NCI-H2171 (cell line): ENCODE results near the gene STOX1.
"Not testable (repeated sequence)": the region's sequence is repeated elsewhere in the genome, so short reads cannot be mapped to it uniquely, and the experiment has no call there.

Source experiments
- DNase-seq: peaks from one replicate; lab custom pipeline; 2025; lab: John Stamatoyannopoulos, UW

Gene STOX1

DNA sequence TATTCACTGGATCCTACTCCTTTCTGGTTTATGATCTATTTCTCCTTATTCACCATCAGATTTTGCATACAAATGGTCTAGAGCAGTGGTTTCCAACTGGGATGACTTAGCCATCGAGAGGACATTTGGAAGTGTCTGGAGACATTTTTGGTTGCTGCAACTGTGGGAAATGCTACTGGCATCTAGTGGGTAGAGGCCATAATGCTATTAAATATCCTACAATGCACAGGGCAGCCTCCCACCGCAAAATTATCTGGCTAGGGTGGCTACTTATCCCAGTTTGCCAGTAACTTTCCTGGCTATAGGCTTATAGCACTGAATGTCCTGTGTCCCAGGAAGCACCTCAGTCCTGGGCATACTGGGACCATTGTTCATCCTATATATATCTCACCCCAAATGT is 52.3 kb downstream of the STOX1 start:
- no peak for DNase-seq

DNA sequence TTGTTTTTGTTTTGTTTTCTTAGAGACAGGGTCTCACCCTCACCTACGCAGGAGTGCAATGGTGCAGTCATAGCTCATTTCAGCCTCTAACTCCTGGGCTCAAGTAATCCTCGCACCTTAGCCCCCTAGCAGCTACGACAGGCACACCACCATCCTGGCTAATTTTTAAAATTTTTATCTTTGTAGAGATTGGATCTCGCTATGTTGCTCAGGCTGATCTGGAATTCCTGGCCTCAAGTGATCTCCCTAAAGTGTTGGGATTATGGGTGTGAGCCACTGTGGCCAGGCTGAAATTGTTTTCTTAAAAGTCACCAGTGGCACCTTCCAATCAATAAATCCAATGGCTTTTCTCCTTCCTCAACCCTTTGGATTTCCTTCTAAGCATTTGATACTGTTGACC is 52.9 kb downstream of the STOX1 start:
- DNase-seq, result no peak

DNA sequence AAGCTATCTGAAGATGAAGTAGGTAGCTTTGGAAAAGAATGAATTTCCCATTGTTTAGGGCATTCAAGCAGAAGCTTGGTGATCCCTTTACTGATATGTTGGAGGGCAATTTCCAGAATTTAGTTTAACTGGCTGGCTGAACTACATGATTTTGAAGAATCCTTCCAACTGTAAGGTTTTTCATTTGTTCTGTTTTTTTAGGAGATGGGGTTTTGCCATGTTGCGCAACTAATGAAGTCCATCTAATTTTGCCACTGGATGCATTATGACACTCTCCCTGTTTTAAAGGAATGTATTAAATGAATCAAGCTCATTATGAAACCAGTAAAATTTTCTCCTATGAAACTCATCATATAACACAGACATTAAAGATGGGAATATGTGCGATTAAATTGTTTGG is 67.7 kb downstream of the STOX1 start:
- DNase-seq, result no peak

DNA sequence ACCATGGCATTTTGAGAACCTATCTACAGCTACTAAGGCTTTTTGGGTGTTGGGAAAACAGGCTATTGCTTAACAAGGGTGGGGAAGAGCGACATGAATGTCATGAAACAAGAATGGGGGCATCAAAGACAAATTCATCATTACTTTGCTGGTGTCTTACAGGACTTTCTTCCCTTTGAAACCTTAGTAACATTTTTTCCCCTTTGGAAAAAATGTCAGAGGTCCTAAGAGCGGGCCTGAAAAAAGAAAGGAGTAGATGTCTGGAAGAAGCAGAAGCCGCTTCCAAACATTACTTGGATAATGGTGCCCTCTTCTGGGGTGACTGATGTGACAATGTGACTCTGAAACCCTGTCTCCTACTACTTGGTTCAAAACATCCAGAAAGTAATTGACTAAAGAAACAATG is 70.0 kb downstream of the STOX1 start:
- peak; percentile 46 for DNase-seq

DNA sequence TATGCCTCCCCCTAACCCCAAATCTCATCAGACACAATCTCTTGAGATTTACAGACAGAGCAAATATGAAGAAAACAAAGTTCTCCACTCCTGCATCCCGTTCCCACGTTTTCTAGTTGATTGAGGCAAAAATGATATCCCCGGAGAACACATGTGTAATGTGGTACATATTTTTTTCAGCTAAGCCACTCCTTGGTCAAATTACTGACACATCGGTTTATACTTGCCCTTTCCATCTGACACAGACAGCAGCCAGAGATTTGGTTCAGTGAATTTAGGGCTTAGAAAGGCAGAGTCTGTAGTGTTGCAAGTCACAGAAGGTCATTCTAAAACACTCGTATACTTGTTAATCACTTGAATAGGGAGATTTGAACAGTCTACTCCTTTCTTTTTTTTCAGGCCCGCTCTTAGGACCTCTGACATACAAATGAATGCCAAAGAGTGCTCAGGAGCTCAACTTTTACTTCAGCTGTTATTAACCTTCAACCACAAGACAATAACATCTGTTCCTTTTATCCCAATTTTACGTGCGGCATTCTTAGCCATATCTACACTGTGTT is 71.9 kb downstream of the STOX1 start:
- DNase-seq, result no peak

DNA sequence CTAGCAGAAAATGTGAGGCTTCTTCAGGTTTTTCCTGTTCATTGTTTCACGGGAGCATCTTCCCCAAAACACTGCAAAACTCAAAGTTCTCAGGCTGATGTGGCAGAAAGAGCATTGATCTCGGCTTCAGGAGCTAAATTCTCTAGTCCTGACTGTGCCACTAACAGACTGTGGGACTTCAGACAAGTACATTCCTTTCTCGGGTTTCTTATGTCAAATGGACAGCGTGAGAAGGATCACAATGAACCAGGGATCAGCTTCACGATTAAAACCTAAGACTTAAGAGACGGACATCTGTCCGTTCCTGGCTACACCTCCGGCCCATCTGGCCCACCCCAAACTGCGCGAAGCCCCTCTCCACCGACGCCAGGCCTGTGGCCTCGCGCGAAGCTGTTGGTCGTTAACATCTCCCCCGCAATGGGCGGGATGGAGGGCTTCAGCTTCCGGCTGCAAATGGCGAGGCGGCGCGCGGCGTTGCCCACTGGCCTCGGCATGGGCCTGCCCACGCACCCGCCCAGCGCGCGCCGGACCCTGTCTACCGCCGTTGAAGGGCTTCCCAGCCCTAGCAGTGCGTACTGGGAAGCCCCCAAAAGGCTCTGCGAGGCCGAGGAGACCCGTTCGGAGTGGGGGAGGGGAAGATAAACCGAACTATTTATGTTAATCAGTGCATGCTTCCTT is 73.2 kb downstream of the STOX1 start:
- no peak for DNase-seq

DNA sequence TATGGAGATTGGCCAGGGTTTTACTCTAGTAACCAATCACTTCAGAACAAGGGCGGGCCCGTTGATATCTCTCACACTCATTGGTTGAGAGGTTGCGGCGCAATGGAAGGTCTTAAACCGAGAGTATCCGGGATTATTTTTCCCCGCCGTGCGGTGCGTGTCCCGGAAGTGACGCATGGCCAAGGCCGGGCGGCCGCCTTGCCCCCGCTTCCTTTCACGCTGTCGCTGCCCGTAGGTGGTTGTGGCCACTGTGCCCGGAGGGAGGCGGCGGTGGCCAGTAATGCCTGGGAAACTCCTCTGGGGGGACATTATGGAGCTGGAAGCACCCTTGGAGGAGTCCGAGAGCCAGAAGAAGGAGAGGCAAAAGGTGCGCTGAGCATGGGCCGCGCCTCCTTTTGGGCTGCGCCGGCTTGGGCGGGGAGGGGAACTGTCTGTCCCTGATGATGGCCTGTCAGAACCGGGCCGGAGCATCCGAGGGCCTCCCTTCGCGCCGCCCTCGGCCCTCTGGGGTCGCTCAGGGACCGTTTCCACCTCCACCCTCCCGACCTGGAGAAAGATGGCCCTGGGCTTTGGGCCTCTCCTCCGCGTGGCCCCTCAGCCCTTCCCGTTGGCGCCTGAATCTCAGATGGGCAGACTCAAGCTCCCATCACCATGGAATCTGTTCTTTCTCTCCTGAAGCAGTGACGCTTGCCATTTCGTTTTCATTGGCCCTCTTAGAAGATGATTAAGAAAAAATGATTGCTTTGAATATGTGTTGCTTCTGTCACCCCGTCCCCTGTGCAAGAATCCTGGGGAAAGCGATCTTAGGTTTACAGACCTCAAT is 74.0 kb downstream of the STOX1 start, which contains the start of gene DDX50:
TSS of gene DDX50 (plus strand) at position 211 of the 823 bp plus-strand sequence. CDS start at position 281, 70 bp downstream.
- DNase-seq, result peak; percentile 96

DNA sequence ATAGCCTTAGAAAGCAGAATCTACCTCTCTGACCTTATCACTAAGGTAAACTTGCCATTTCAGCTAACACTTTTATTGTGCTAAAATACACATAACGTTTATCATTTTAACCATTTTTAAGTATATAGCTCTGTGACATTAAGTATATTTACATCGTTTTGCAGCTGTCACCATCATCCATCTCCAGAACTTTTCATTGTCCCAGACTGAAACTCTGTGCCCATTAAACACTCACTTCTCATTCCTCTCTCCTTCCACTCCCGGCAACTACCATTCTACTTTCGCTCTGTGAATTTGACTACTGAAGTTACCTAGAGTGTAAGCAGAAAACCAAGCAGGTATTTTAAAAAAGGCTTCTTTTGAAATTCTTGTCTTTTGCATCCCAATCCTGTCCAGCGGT is 75.1 kb downstream of the STOX1 start:
- DNase-seq, result no peak

DNA sequence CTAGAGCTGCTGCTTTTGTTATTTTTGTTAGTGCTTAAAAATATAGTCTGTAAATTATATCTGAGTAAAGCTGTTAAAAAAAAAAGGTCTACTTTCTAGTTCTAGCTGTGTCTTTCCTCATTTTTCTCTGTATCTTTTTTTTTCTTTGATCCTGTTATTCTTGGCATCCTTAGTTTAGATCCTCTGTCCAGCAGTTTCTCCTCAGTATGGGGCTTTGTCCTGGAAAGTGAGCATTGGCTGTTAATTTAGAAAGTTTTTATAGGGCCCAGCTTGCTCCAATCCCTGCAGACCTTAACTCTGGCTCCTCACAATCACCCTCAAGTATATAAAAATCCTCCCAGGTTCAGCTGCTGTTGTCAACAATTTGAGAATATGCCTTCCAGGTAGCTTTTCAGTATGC is 97.3 kb downstream of the STOX1 start:
- no peak for DNase-seq

DNA sequence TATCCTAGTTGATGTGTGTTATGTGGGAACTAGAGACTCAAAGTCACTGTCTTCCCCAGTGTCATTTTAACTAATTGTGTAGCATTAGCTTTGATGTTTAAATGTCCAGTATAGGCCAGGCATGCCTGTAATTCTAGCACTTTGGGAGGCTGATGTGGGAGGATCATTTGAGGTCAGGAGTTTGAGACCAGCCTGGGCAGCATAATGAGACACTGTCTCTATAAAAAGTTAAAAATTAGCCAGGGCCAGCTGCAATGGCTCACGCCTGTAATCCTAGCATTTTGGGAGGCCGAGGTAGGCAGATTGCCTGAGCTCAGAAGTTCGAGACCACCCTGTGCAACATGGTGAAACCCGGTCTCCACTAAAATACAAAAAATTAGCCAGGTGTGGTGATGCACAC is 98.2 kb downstream of the STOX1 start:
- no peak for DNase-seq

DNA sequence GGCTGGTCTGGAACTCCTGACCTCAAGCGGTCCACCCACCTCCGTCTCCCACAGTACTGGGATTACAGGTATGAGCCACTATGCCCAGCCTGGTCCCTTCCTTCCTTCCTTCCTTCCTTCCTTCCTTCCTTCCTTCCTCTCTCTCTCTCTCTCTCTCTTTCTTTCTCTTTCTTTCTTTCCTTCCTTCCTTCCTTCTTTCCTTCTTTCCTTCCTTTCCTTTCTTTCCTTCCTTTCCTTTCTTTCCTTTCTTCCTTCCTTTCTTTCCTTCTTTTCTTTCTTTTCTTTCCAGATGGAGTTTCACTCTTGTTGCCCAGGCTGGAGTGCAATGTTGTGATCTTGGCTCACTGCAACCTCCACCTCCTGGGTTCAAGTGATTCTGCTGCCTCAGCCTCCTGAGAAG is 101.8 kb downstream of the STOX1 start:
- DNase-seq, result not testable (repeated sequence)

DNA sequence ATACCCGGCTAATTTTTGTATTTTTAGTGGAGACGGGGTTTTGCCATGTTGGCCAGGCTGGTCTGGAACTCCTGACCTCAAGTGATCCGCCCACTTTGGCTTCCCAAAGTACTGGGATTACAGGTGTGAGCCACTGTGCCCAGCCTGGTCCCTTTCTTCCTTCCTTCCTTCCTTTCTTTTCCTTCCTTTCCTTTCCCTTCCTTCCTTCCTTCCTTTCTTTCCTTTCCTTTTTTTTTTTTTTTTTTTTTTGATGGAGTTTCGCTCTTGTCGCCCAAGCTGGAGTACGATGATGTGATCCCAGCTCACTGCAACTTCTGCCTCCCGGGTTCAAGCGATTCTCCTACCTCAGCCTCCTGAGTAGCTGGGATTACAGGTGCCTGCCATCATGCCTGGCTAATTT is 102.6 kb downstream of the STOX1 start:
- DNase-seq, result not testable (repeated sequence)

DNA sequence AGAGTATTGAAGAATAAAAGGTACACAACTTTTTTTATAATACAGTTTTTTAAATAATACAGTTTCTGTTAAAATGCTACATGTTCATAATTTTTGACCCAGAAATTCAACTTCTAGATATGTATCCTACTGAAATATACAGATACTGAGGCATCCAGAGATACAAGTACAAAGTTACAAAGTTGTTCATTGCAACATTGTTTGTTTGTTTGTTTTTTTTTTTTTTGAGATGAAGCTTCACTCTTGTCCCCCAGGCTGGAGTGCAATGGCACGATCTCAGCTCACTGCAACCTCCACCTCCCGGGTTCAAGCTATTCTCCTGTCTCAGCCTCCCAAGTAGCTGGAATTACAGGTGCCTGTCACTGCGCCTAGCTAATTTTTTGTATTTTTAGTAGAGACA is 105.5 kb downstream of the STOX1 start:
- DNase-seq, result not testable (repeated sequence)

DNA sequence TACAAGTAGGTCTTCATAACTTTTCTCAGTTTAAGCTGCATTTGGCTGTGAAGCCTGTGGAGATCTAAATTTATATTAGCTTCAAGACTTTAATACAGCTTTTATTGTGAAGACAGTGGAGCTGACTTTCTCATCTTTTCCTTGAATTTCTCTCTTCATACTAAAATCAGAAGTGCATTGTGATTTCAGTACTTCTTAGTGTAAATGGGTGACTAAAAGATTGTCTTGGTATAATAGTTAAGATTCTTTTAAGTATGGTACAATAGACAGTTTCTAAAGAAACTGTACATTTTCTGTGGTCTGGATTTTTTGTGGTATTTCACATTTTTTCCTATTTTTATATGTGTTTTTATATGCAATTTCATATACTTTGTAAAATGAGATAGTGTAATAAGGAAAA is 107.7 kb downstream of the STOX1 start:
- DNase-seq, result no peak

DNA sequence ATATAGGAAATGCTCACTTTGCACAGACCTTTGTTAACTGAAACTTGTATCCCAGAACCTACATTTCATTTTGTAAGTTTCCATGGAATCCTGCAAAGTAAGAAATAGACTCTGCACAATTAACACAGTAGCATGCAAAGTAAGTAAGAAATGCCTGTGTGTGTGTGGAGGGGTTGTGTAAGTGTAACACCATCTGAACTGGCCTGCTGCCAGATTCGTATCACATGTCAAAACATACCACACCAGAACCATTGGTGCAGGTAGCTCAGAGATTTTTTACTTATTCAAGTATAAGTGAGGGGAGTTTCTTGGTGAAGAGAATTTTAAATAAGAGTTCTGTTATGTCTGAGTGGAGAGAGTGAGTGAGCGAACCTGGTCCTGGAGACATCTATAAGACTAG is 110.8 kb downstream of the STOX1 start:
- peak; percentile 1 for DNase-seq

DNA sequence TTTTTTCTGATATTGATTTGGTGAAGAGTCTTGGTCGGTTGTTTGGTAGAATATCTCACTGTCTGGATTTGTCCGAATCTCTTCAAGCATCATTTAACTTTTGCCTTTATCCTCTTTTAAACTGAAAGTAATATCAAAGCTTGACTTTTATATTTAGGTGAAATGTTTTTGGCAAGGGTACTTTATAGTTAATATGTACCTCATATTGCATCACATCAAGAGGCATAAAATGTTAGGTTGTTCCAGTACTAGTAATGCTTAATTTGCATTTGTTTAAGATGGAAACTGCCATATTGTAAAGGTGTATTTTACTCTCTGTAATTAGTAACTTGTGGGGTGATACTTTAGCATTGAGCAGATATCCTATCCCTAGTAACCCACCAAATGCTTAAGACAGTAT is 111.6 kb downstream of the STOX1 start:
- no peak for DNase-seq

DNA sequence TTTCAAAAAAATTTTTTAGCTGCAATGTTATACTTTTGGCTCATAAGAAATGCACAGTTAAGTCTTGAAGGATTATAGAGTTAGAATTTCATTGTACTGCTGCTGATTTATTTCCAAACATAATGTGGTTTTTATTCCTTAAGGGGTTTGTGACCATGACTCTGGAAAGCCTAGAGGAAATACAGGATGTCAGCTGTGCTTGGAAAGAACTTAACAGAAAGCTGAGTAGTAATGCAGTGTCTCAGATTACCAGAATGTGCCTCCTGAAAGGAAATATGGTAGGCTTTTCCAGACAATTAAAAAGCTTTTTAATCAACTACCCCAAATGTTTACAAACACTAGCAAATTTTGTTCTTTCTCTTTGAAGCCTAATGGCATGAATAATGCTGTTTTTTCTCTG is 113.6 kb downstream of the STOX1 start:
- DNase-seq, result not testable (repeated sequence)
